PC-3 (cell line): ENCODE results near the gene NAPB. TPM values are rescaled to one million over a fixed set of nuclear protein-coding genes. Genes with fewer than 3 reads are reported as not detected.

Source experiments
- ATAC-seq: fragments of 200-7000 bp; cut with Tn5 transposase; 2 replicates; pipeline ENCODE4 v1.9.1; 2020; ENCODE audit warnings: mild to moderate bottlenecking, moderate library complexity
- BruUV-seq: library from RNA; stranded (reverse); fragments of 400-500 nt; replicated peaks from 2 replicates; lab custom pipeline; 2021; lab: Mats Ljungman, UMichigan
- CTCF ChIA-PET: fragments of 300-600 bp; sonication (Branson Sonifier 250); formaldehyde crosslinking; loops from one replicate; lab custom pipeline; 2022; ENCODE audit warnings: antibody characterized with exemption; lab: Charles Lee
- POLR2A ChIA-PET: fragments of 300-600 bp; sonication (Branson Sonifier 250); formaldehyde crosslinking; loops from one replicate; lab custom pipeline; 2022; ENCODE audit warnings: antibody characterized with exemption; ENCODE audit not compliant: unreplicated experiment; lab: Charles Lee
- DNase-seq: peaks from one replicate; pipeline ENCODE4 v3.0.0-alpha.2; 2015
- H2AFZ ChIP-seq: fragments of 300-600 bp; sonication (generic); 2 replicates; pipeline ENCODE4 v1.6.0; 2016; ENCODE audit warnings: antibody characterized with exemption, low read length
- H3F3A ChIP-seq: fragments of 300-600 bp; sonication (generic); one replicate; pipeline ENCODE4 v1.6.0; 2017; ENCODE audit warnings: antibody characterized with exemption, low read length, control low read depth, mild to moderate bottlenecking; ENCODE audit not compliant: unreplicated experiment
- H3K27ac ChIP-seq: fragments of 300-600 bp; sonication (generic); 2 replicates; pipeline ENCODE4 v1.5.1; 2016; ENCODE audit warnings: mild to moderate bottlenecking, low read length
- H3K27me3 ChIP-seq: fragments of 300-600 bp; sonication (generic); 2 replicates; pipeline ENCODE4 v1.6.1; 2016; ENCODE audit warnings: low read length, mixed read lengths
- H3K36me3 ChIP-seq: fragments of 300-600 bp; sonication (generic); 2 replicates; pipeline ENCODE4 v1.6.1; 2016; ENCODE audit warnings: low read depth, mixed run types, low read length, mixed read lengths
- H3K4me1 ChIP-seq: fragments of 300-600 bp; sonication (generic); 2 replicates; pipeline ENCODE4 v1.5.1; 2016; ENCODE audit warnings: low read length; ENCODE audit not compliant: insufficient read depth
- H3K4me2 ChIP-seq: fragments of 300-600 bp; sonication (generic); 2 replicates; pipeline ENCODE4 v1.6.0; 2016; ENCODE audit warnings: low read length
- H3K4me3 ChIP-seq: fragments of 300-600 bp; sonication (generic); 2 replicates; pipeline ENCODE4 v1.5.1; 2016; ENCODE audit warnings: mild to moderate bottlenecking, low read length, mixed read lengths
- H3K79me2 ChIP-seq: fragments of 300-600 bp; sonication (generic); 2 replicates; pipeline ENCODE4 v1.6.1; 2017; ENCODE audit warnings: low read length, mixed read lengths
- H3K9ac ChIP-seq: fragments of 300-600 bp; sonication (generic); 2 replicates; pipeline ENCODE4 v1.6.0; 2016; ENCODE audit warnings: mild to moderate bottlenecking, low read length
- H3K9me2 ChIP-seq: fragments of 300-600 bp; sonication (generic); replicated peaks from 2 replicates; pipeline ENCODE4 v1.6.1; 2016; ENCODE audit warnings: mixed run types, low read length, mixed read lengths
- H3K9me3 ChIP-seq: fragments of 300-600 bp; sonication (generic); 2 replicates; pipeline ENCODE4 v1.6.1; 2016; ENCODE audit warnings: low read length, mixed read lengths
- H4K20me1 ChIP-seq: fragments of 300-600 bp; sonication (generic); 2 replicates; pipeline ENCODE4 v1.6.1; 2016; ENCODE audit warnings: low read length, mixed read lengths
- CTCF ChIP-seq: fragments of 300-600 bp; sonication (generic); conservative IDR thresholded peaks from 2 replicates; pipeline ENCODE4 v1.5.1; 2017; ENCODE audit warnings: antibody characterized with exemption, low read depth, mild to moderate bottlenecking, low read length
- EZH2 ChIP-seq: fragments of 300-600 bp; sonication (generic); IDR thresholded peaks from one replicate; pipeline ENCODE4 v1.6.1; 2017; ENCODE audit warnings: antibody characterized with exemption, mild to moderate bottlenecking, low read length; ENCODE audit not compliant: unreplicated experiment
- EZH2phosphoT487 ChIP-seq: fragments of 300-600 bp; sonication (generic); IDR thresholded peaks from 2 replicates; pipeline ENCODE4 v1.6.1; 2018; ENCODE audit warnings: mild to moderate bottlenecking, antibody characterized with exemption, low read length, borderline replicate concordance
- intact Hi-C: fragments of 100-400 bp; cut with micrococcal nuclease; formaldehyde crosslinking; loops from 2 replicates; pipeline ENCODE4 v1.9.0; 2023
- total RNA-seq: library from RNA; depleted of rRNA; stranded (reverse); fragments of >200 nt; gene quantifications from 2 replicates; pipeline ENCODE4 v1.2.3, GENCODE V29; 2014

The NAPB gene
- total RNA-seq, 1 experiment from 2014 or later: 7.8 TPM

GRCh38 chr20:23459461-23460150 is 38.3 kb upstream of the NAPB start:
- no peak overlapping the region for H3K27ac ChIP-seq
- intact Hi-C loops: no loop called here
- no peak for TF ChIP-seq EZH2
- no peak for TF ChIP-seq CTCF
- TF ChIP-seq EZH2phosphoT487: no peak
- no peaks in the 10 kb centered on the region for H3K79me2 ChIP-seq
- H3K4me3 ChIP-seq: no peak overlapping the region
- no peaks in the 10 kb centered on the region for H3K4me1 ChIP-seq
- H3K4me2 ChIP-seq: no peak overlapping the region
- H4K20me1 ChIP-seq: no peaks in the 10 kb centered on the region
- no peak overlapping the region for H3K9ac ChIP-seq
- ChIA-PET POLR2A (no interaction called here), CTCF (no interaction called here)
- H3K27me3 ChIP-seq: peaks cover 55% of the 10 kb centered on the region
- no peak for DNase-seq
- ATAC-seq: no peak
- no peaks in the 10 kb centered on the region for H3K36me3 ChIP-seq
- H3K9me2 ChIP-seq: no peaks in the 10 kb centered on the region
- H3K9me3 ChIP-seq: no peaks in the 10 kb centered on the region
- no TSS peak for BruUV-seq
- H3F3A ChIP-seq: no peaks in the 10 kb centered on the region
- H2AFZ ChIP-seq: no peak overlapping the region

GRCh38 chr20:23456873-23457272 is 35.6 kb upstream of the NAPB start:
- no peaks in the 10 kb centered on the region for H3K9me3 ChIP-seq
- CTCF ChIA-PET: no interaction called here

More at GRCh38 chr20:23456873-23457272, 35.6 kb upstream of the NAPB start:
- H3K4me3 ChIP-seq: no peak overlapping the region
- no peaks in the 10 kb centered on the region for H3K4me1 ChIP-seq
- H3K27ac ChIP-seq: no peak overlapping the region
- TF ChIP-seq EZH2phosphoT487: no peak
- TF ChIP-seq CTCF: no peak
- TF ChIP-seq EZH2: no peak
- no peaks in the 10 kb centered on the region for H3K9me2 ChIP-seq
- BruUV-seq: no TSS peak
- POLR2A ChIA-PET: no interaction called here
- DNase-seq (no peak), ATAC-seq (no peak)
- no peak overlapping the region for H3K9ac ChIP-seq
- H3K36me3 ChIP-seq: no peaks in the 10 kb centered on the region
- H3K79me2 ChIP-seq: no peaks in the 10 kb centered on the region
- H3K4me2 ChIP-seq: no peak overlapping the region
- H2AFZ ChIP-seq: no peak overlapping the region
- no peaks in the 10 kb centered on the region for H4K20me1 ChIP-seq
- H3F3A ChIP-seq: no peaks in the 10 kb centered on the region
- H3K27me3 ChIP-seq: peaks cover 69% of the 10 kb centered on the region
- intact Hi-C loops: no loop called here
